Measurements from ENCODE around the gene RPS10. TPM values are rescaled to one million over a fixed set of nuclear protein-coding genes. Genes with fewer than 3 reads are reported as not detected.

RPS10 gene
- total RNA-seq, 1 experiment from 2014 or later: 1,644 TPM

DNA sequence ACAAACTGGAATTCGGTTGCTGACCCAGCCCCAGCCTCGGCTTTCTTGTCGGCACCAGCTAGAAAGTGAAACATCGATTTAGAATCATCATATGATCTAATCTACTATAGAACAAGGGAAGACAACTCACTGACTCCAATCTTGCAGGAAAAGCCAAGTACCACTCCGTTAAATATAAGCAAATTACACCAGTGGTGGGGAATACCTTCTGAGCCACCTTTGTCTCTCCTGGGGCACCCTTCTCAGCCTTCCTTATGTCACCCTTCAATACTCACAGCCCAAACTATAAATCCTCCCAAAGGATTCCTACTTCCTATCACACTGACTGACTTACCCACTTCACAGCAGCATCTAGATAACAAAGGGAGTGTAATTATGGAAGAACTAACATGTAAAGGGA lies 7.5 kb downstream of the RPS10 start:
- Mint-ChIP-seq H3K27ac (ENCODE audit: low read depth, unreplicated experiment) (no peak overlapping the region), H3K4me1 (ENCODE audit: insufficient read depth, unreplicated experiment) (peaks cover 11% of the 10 kb centered on the region), H3K9me3 (ENCODE audit: unreplicated experiment) (no peaks in the 10 kb centered on the region), H3K36me3 (ENCODE audit: insufficient read depth, unreplicated experiment) (peaks cover 92% of the 10 kb centered on the region), H3K4me3 (ENCODE audit: unreplicated experiment) (no peak overlapping the region), H3K27me3 (ENCODE audit: insufficient read depth, unreplicated experiment) (no peaks in the 10 kb centered on the region)
- intact Hi-C loops (cut with micrococcal nuclease): no loop called here
- BruUV-seq (replicated peaks): no TSS peak
- no peak for DNase-seq (ENCODE audit: unreplicated experiment)
- ChIA-PET POLR2A (interaction anchor here (1.0 kb wide), 1 partner anchor 14 kb away, joined by 3 read pairs; no protein-coding TSS in a partner anchor), CTCF (interaction anchor here (0.5 kb wide), 1 partner anchor 363 kb away, joined by 4 read pairs; no protein-coding TSS in a partner anchor)
- TF ChIP-seq, protein P1, sequence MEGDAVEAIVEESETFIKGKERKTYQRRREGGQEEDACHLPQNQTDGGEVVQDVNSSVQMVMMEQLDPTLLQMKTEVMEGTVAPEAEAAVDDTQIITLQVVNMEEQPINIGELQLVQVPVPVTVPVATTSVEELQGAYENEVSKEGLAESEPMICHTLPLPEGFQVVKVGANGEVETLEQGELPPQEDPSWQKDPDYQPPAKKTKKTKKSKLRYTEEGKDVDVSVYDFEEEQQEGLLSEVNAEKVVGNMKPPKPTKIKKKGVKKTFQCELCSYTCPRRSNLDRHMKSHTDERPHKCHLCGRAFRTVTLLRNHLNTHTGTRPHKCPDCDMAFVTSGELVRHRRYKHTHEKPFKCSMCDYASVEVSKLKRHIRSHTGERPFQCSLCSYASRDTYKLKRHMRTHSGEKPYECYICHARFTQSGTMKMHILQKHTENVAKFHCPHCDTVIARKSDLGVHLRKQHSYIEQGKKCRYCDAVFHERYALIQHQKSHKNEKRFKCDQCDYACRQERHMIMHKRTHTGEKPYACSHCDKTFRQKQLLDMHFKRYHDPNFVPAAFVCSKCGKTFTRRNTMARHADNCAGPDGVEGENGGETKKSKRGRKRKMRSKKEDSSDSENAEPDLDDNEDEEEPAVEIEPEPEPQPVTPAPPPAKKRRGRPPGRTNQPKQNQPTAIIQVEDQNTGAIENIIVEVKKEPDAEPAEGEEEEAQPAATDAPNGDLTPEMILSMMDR (IDR thresholded peaks at IDR 0.05; ENCODE audit: unreplicated experiment): no peak

DNA sequence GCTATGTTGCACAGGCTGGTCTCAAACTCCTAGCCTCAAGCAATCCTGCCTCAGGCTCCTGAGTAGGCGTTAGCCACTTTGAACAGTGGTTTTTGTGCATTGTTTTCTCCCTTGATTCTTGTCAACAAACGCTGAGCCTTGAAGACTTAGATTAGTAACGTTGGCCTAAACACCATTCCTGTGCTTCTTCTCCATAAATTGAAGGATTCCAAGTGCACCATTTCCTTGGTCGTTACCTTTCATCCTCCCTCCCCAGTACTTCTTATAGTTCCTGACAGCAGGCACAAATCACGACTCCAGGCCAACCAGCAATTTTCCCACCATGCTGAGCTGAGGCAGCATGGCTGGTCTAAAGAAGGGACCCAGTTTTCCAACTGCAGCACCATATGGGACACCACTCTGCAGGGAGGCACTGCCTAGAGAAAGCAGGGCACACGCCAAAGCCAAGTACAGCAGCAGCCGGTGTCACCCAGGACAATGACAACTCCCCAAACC lies 8.9 kb downstream of the RPS10 start:
- POLR2A ChIA-PET: interaction anchor here (0.8 to 3.6 kb wide), 6 partner anchors 8 to 215 kb away, joined by 3 to 55 read pairs (median 10); partner anchors contain the start of genes HMGA1, RPS10 and SMIM29
- DNase-seq (ENCODE audit: unreplicated experiment): no peak

DNA sequence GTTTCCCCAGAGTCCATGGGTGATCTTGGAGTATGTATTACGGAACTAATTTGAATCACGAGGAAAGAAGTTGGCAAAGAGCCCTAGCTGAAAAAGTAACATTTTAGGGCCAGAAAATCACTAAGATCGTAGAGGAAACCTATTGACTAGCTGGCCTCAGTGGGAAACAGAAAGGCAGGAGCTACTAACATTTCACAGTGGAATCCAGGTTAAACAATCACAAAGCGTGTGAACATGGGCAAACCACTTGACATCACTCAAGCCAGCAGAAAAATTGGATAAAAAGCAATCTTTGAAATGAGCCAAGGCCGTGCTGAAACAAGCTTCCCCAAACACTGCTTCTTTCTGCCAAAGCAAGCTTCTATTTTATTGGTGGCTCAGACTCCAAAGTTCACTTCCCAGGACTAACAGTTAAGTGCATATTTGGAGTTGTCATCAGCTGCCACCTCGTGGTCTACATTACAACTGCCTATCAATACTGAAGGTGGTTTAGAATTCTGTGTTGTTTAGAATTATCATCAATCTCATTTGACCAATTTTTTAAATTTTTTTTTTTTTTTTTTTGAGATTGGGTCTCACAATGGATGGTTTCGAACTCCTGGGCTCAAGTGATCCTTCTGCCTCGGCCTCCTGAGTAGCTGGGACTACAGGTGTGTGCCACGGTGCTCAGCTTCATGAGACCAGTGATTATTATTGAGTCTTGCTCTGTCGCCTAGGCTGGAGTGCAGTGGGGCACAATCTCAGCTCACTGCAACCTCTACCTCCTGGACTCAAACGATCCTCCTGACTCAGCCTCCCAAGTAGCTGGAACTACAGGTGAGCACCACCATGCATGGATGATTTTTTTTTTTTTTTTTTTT lies 10.6 kb downstream of the RPS10 start:
- POLR2A ChIA-PET: interaction anchor here (0.5 to 3.6 kb wide), 13 partner anchors 9 to 1022 kb away, joined by 3 to 55 read pairs (median 4); partner anchors contain the start of genes HMGA1, RPS10 and SMIM29
- BruUV-seq (replicated peaks): no TSS peak

More for the DNA sequence above, 8.9 kb downstream of the RPS10 start:
- Mint-ChIP-seq H3K27me3 (ENCODE audit: insufficient read depth, unreplicated experiment) (no peaks in the 10 kb centered on the region), H3K4me3 (ENCODE audit: unreplicated experiment) (no peak overlapping the region), H3K36me3 (ENCODE audit: insufficient read depth, unreplicated experiment) (peaks cover 85% of the 10 kb centered on the region), H3K9me3 (ENCODE audit: unreplicated experiment) (no peaks in the 10 kb centered on the region), H3K4me1 (ENCODE audit: insufficient read depth, unreplicated experiment) (peaks cover 16% of the 10 kb centered on the region), H3K27ac (ENCODE audit: low read depth, unreplicated experiment) (no peak overlapping the region)
- BruUV-seq (replicated peaks): no TSS peak
- TF ChIP-seq, protein P1 (IDR thresholded peaks at IDR 0.05; ENCODE audit: unreplicated experiment): no peak
- intact Hi-C loops (cut with micrococcal nuclease): no loop called here
- CTCF ChIA-PET: interaction anchor here (0.5 to 5.6 kb wide), 6 partner anchors 8 to 221 kb away, joined by 3 to 53 read pairs (median 20); partner anchors contain the start of genes RPS10 and SMIM29

More for the DNA sequence above, 10.6 kb downstream of the RPS10 start:
- H3K27me3 Mint-ChIP-seq (ENCODE audit: insufficient read depth, unreplicated experiment): no peaks in the 10 kb centered on the region
- H3K27ac Mint-ChIP-seq (ENCODE audit: low read depth, unreplicated experiment): no peak overlapping the region
- peaks cover 72% of the 10 kb centered on the region for H3K36me3 Mint-ChIP-seq (ENCODE audit: insufficient read depth, unreplicated experiment)
- no peak overlapping the region for H3K4me3 Mint-ChIP-seq (ENCODE audit: unreplicated experiment)
- intact Hi-C loops (cut with micrococcal nuclease): loop anchor here (1.0 to 2.0 kb wide), 3 partner anchors 166 to 251 kb away; partner anchors contain the start of gene SMIM29
- peak; percentile 68 for DNase-seq (ENCODE audit: unreplicated experiment)
- H3K4me1 Mint-ChIP-seq (ENCODE audit: insufficient read depth, unreplicated experiment): peaks cover 5% of the 10 kb centered on the region
- CTCF ChIA-PET: interaction anchor here (0.6 to 5.6 kb wide), 38 partner anchors 10 to 825 kb away, joined by 3 to 53 read pairs (median 4); partner anchors contain the start of genes NUDT3, RPS10 and SMIM29
- TF ChIP-seq, protein P1 (IDR thresholded peaks at IDR 0.05; ENCODE audit: unreplicated experiment): peak; percentile 54
- H3K9me3 Mint-ChIP-seq (ENCODE audit: unreplicated experiment): no peaks in the 10 kb centered on the region
